AG09309 (cell line): ENCODE data around the gene CD226.

Experiments used
- DNase-seq: peaks from one replicate; pipeline ENCODE4 v3.0.0-alpha.2; 2010; ENCODE audit warnings: low read depth
- H3K4me3 ChIP-seq: 2 replicates; pipeline ENCODE4 v1.5.1; 2011; ENCODE audit warnings: mild to moderate bottlenecking, low read depth, low read length, moderate library complexity; ENCODE audit not compliant: control insufficient read depth
- TF ChIP-seq, protein P1 (sequence below): IDR thresholded peaks from 2 replicates; pipeline ENCODE4 v1.5.1; 2011; ENCODE audit warnings: mild to moderate bottlenecking, low read depth, low read length, inconsistent platforms; ENCODE audit not compliant: insufficient read depth, control insufficient read depth; ENCODE audit errors: missing control alignments

Gene CD226

DNA sequence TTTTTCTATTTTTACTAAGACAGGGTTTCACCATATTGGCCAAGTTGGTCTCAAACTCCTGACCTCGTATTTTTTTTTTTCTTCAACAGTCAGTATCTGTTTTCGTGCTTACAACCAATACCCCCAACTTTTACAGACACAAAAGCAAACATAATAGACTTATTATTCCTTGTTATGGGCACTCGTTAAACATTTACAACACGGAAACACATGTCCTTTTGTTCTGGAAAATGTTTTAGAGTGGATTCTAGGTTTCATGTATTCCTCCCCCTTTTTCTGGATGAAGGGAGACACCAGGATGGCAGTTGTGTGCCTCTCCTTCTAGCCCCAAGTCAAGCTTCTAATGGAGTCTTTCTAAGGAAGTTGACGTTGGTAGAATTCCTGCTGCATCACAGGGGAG lies 88.8 kb downstream of the CD226 start:
- no peak for DNase-seq
- H3K4me3 ChIP-seq, result no peak overlapping the region
- TF ChIP-seq, protein P1, sequence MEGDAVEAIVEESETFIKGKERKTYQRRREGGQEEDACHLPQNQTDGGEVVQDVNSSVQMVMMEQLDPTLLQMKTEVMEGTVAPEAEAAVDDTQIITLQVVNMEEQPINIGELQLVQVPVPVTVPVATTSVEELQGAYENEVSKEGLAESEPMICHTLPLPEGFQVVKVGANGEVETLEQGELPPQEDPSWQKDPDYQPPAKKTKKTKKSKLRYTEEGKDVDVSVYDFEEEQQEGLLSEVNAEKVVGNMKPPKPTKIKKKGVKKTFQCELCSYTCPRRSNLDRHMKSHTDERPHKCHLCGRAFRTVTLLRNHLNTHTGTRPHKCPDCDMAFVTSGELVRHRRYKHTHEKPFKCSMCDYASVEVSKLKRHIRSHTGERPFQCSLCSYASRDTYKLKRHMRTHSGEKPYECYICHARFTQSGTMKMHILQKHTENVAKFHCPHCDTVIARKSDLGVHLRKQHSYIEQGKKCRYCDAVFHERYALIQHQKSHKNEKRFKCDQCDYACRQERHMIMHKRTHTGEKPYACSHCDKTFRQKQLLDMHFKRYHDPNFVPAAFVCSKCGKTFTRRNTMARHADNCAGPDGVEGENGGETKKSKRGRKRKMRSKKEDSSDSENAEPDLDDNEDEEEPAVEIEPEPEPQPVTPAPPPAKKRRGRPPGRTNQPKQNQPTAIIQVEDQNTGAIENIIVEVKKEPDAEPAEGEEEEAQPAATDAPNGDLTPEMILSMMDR, result no peak

- TF ChIP-seq, protein P1, result no peak
- no peak for DNase-seq
- no peak overlapping the region for H3K4me3 ChIP-seq
These were observed 93.2 kb downstream of the CD226 start for GRCh38 chr18:69854455-69854854.

- H3K4me3 ChIP-seq, result no peak overlapping the region
- TF ChIP-seq, protein P1, result no peak
- DNase-seq, result no peak
These were observed 94.6 kb downstream of the CD226 start for GRCh38 chr18:69853051-69853450.

GRCh38 chr18:69845593-69846506 lies 101.8 kb downstream of the CD226 start:
- TF ChIP-seq, protein P1, result no peak
- DNase-seq, result no peak
- no peak overlapping the region for H3K4me3 ChIP-seq

GRCh38 chr18:69844656-69845055 lies 103.0 kb downstream of the CD226 start:
- DNase-seq, result no peak
- H3K4me3 ChIP-seq, result no peak overlapping the region
- TF ChIP-seq, protein P1, result no peak

GRCh38 chr18:69843015-69843414 lies 104.7 kb downstream of the CD226 start:
- TF ChIP-seq, protein P1, result no peak

More at GRCh38 chr18:69843015-69843414, 104.7 kb downstream of the CD226 start:
- H3K4me3 ChIP-seq, result no peak overlapping the region
- no peak for DNase-seq
